ENCODE results near the gene ANXA8L1.
"Not testable (repeated sequence)": the region's sequence is repeated elsewhere in the genome, so short reads cannot be mapped to it uniquely, and the experiment has no call there.

Gene ANXA8L1

GRCh38 chr10:46398212-46398886, 22.8 kb downstream of the ANXA8L1 start:
- DNase-seq (ENCODE audit: low read depth), result not testable (repeated sequence)

DNA sequence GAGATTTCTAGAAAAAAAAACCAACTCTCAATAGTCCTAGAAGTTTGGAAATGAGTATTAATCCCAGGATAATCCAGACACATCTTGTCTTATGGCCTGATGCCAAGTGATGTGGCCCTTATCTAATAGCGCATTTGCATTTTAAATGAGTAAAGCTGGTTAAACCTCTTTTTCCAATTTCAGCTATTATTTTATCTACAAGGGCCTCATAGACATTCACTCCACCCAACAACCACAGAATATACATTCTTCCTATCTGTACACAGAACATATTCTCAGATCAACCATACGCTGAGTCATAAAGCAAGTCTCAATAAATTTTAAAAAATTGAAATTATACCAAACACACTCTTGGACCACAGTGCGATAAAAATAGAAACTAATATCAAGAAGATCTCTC, 34.0 kb downstream of the ANXA8L1 start:
- DNase-seq (ENCODE audit: low read depth), result not testable (repeated sequence)

DNA sequence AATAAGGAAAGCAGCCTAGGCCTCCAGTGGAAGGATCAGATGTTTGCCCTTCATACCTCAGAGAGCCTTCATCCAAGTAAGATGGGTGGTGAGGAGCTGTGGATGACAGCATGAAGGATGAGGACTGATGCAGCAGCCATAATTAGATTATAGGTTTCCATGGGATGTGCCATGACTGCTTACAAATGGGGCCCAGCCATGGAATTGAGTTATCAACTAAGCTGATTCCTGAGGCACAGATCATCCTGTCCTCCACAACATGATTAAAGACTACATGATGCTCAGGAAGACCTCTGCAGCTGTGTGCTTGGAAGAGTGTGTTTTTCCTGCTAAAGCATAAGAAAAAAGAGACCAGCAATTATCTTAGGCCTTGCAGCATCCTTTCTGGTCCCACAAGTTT, 35.5 kb downstream of the ANXA8L1 start:
- DNase-seq (ENCODE audit: low read depth), result not testable (repeated sequence)

GRCh38 chr10:46412665-46413064, 37.1 kb downstream of the ANXA8L1 start:
- DNase-seq (ENCODE audit: low read depth), result not testable (repeated sequence)

DNA sequence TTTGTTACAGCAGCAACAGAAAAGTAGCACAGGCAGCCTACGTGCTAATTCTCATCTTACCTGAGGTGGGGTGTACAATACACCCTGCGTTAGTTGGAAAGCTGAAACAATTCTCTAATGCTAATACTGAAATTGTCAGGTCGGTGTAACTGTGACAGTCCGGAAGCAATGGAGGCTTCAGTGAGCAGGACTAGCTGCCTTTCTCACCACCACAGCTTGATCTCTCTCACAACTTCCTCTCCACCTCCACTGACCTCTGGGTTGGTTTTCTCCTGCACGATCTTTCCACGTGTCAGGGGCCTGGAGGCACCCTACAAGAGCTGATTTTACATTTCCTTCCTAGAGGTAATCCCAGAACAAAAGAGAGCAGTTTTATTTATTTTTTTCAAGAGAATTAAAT, 39.7 kb downstream of the ANXA8L1 start:
- DNase-seq (ENCODE audit: low read depth), result not testable (repeated sequence)

GRCh38 chr10:46418283-46418682, 42.7 kb downstream of the ANXA8L1 start:
- DNase-seq (ENCODE audit: low read depth), result not testable (repeated sequence)

- not testable (repeated sequence) for DNase-seq (ENCODE audit: low read depth)
Observed at GRCh38 chr10:46419570-46420379, 44.2 kb downstream of the ANXA8L1 start.

GRCh38 chr10:46423550-46423949, 48.0 kb downstream of the ANXA8L1 start:
- DNase-seq (ENCODE audit: low read depth), result not testable (repeated sequence)

GRCh38 chr10:46440942-46441341, 65.4 kb downstream of the ANXA8L1 start:
- DNase-seq (ENCODE audit: low read depth), result not testable (repeated sequence)
